Uterus (tissue), 4 donors: ENCODE data around the gene TFPI. TPM values are rescaled to one million over a fixed set of nuclear protein-coding genes. Genes with fewer than 3 reads are reported as not detected.
"Not testable (repeated sequence)": the region's sequence is repeated elsewhere in the genome, so short reads cannot be mapped to it uniquely, and the experiment has no call there.

Experiments used
- DNase-seq, 2 donors: peaks; one replicate each; pipeline ENCODE4 v3.0.0-alpha.2; 2019 to 2020
- H3K27ac ChIP-seq, 2 donors: fragments of 200-600 bp; sonication (generic); 1 replicate in 1 of 2; 2 replicates in 1 of 2; pipeline ENCODE4 v1.5.1; 2016 to 2018
- H3K27me3 ChIP-seq, 2 donors: fragments of 200-600 bp; sonication (generic); one replicate each; pipeline ENCODE4 v1.5.1; 2018 to 2019; ENCODE audit warnings: control low read depth in 1 of 2
- H3K36me3 ChIP-seq, 2 donors: fragments of 200-600 bp; sonication (generic); one replicate each; pipeline ENCODE4 v1.5.1; 2019; ENCODE audit warnings: control low read depth in 1 of 2
- H3K4me1 ChIP-seq, 2 donors: fragments of 200-600 bp; sonication (generic); one replicate each; pipeline ENCODE4 v1.5.1; 2018 to 2019; ENCODE audit warnings: control low read depth in 1 of 2
- H3K4me3 ChIP-seq, 2 donors: fragments of 200-600 bp; sonication (generic); 1 replicate in 1 of 2; 2 replicates in 1 of 2; pipeline ENCODE4 v1.5.1; 2018 to 2019; ENCODE audit warnings: mild to moderate bottlenecking in 1 of 2
- H3K9me3 ChIP-seq, 2 donors: fragments of 200-600 bp; sonication (generic); one replicate each; pipeline ENCODE4 v1.5.1; 2019; ENCODE audit warnings: control low read depth in 1 of 2
- POLR2A ChIP-seq, 2 donors: fragments of 450-650 bp; IDR thresholded peaks; one replicate each; pipeline ENCODE4 v1.6.1; 2016; ENCODE audit warnings: antibody characterized with exemption in 2 of 2, mild to moderate bottlenecking in 1 of 2, moderate library complexity in 1 of 2
- intact Hi-C: fragments of 100-400 bp; cut with DNase I; formaldehyde crosslinking; loops from one replicate; pipeline ENCODE4 v1.15.1; 2023; ENCODE audit warnings: low total_unique reads
- total RNA-seq, 4 donors: library from RNA; depleted of rRNA in 3 of 4; stranded (reverse); fragments of >200 nt in 3 of 4; gene quantifications; one replicate each; pipeline versions ENCODE4 v1.1.0 to v1.2.4, GENCODE V29; 2014 to 2023
- TF ChIP-seq, protein P1 (sequence below), 4 experiments: fragments of 200-600 bp in 2 of 4; fragments of 450-650 bp in 2 of 4; sonication (generic) in 2 of 4; IDR thresholded peaks; one replicate each; pipeline ENCODE4 v1.5.1; 2016 to 2019; ENCODE audit warnings: antibody characterized with exemption in 4 of 4, mild to moderate bottlenecking in 2 of 4, moderate library complexity in 1 of 4
- donor health status: DM: yes; HTN: yes; CAD: no.

Gene TFPI
- total RNA-seq, 4 donors from 2014 or later: 88.5 to 135 (median 99.2) TPM

- Histone ChIP-seq H3K4me1 (no peaks in the 10 kb centered on the region), H3K27me3 (no peaks in the 10 kb centered on the region), H3K36me3 (no peaks in the 10 kb centered on the region), H3K4me3 (no peak overlapping the region), H3K27ac (no peak overlapping the region), H3K9me3 (no peaks in the 10 kb centered on the region)
- DNase-seq: no peak
- TF ChIP-seq, protein P1, sequence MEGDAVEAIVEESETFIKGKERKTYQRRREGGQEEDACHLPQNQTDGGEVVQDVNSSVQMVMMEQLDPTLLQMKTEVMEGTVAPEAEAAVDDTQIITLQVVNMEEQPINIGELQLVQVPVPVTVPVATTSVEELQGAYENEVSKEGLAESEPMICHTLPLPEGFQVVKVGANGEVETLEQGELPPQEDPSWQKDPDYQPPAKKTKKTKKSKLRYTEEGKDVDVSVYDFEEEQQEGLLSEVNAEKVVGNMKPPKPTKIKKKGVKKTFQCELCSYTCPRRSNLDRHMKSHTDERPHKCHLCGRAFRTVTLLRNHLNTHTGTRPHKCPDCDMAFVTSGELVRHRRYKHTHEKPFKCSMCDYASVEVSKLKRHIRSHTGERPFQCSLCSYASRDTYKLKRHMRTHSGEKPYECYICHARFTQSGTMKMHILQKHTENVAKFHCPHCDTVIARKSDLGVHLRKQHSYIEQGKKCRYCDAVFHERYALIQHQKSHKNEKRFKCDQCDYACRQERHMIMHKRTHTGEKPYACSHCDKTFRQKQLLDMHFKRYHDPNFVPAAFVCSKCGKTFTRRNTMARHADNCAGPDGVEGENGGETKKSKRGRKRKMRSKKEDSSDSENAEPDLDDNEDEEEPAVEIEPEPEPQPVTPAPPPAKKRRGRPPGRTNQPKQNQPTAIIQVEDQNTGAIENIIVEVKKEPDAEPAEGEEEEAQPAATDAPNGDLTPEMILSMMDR (IDR thresholded peaks at IDR 0.05): no peak
- no peak for TF ChIP-seq POLR2A (IDR thresholded peaks at IDR 0.05)
- intact Hi-C loops: no loop called here
Measured at GRCh38 chr2:187514930-187515329, 39.3 kb downstream of the TFPI start.

GRCh38 chr2:187514235-187514829, 39.9 kb downstream of the TFPI start:
- H3K36me3 ChIP-seq, H3K9me3 ChIP-seq, intact Hi-C loops: not testable (repeated sequence)

GRCh38 chr2:187513460-187514234, 40.6 kb downstream of the TFPI start:
- H3K9me3 ChIP-seq, DNase-seq, intact Hi-C loops, H3K27me3 ChIP-seq, H3K4me1 ChIP-seq, H3K36me3 ChIP-seq, H3K27ac ChIP-seq, H3K4me3 ChIP-seq: not testable (repeated sequence)

More at GRCh38 chr2:187514235-187514829, 39.9 kb downstream of the TFPI start:
- not testable (repeated sequence) for H3K27ac ChIP-seq, H3K4me1 ChIP-seq, DNase-seq, H3K4me3 ChIP-seq, H3K27me3 ChIP-seq

DNA sequence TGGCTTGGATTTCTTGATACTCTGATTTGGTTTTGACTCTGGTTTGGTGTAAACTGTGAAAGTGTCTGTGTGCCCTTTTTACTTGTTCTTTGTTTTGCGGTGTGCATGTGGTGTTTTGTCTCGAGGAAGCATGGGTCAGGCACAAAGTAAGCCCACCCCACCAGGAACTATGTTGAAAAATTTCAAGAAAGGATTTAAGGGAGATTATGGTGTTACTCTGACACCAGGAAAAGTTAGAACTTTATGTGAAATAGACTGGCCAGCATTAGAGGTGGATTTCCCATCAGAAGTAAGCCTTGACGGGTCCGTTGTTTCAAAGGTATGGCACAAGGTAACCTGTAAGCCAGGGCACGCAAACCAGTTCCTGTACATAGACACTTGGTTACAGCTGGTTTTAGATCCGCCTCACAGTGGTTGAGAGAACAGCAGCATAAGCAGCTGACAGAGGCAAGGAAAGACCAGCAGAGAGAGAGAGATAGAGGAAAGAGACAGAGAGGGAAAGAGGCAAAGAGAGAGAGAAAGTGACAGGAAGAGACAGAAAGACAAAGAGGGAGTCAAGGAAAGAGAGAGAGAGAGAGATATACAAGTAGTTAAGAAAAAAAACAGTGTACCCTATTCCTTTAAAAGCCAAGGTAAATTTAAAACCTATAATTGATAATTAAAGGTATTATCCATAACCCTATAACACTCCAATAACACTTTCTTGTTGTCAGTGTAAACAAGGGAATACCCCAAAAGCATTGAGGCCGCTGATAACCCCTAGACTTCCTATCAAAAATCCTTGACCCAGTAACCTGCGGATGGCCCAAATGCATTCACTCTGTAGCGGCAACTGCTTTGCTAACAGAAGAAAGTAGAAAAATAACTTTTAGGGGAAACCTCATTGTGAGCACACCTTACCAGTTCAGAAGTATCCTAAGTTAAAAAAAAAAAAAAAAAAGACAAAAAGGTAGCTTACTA, 42.6 kb downstream of the TFPI start:
- intact Hi-C loops: no loop called here
- TF ChIP-seq POLR2A (IDR thresholded peaks at IDR 0.05): no peak
- TF ChIP-seq, protein P1 (IDR thresholded peaks at IDR 0.05): no peak
- no peaks in the 10 kb centered on the region for H3K36me3 ChIP-seq
- no peak overlapping the region for H3K27ac ChIP-seq
- H3K4me3 ChIP-seq: no peak overlapping the region
- H3K4me1 ChIP-seq: no peaks in the 10 kb centered on the region
- no peaks in the 10 kb centered on the region for H3K27me3 ChIP-seq
- DNase-seq: no peak
- H3K9me3 ChIP-seq: no peaks in the 10 kb centered on the region

DNA sequence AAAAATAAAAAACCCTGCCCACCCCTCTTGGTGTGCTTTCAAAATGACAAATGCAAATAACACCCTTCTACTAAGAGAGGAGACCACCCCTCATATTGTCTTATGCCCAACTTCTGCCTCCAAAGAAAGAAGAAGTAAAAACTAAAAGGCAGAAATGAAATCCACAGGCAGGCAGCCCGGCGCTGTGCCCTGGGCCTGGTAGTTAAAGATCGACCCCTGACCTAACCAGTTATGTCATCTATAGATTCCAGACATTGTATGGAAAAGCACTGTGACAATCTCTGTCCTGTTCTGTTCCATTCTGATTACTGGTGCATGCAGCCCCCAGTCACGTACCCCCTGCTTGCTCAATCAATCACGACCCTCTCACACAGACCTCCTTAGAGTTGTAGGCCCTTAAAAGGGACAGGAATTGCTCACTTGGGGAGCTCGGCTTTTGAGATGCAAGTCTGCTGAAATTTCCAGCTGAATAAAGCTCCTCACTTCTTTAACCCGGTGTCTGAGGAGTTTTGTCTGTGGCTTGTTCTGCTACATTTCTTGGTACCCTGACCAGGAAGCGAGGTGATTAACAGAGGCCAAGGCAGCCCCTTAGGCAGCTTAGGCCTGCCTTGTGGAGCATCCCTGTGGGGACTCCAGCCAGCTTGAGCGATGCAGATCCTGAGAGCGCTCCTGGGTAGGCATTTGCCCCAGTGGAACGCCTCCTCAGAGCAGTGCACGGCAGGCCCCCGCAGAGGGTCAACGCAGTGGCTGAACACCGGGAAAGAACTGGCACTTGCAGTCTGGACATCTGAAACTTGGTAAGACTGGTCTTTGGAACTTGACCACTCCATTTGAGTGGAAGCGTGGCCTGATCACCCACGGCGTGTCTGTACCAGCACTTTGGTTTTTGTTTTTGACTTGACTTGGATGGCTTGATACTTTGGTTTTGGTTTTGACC, 43.5 kb downstream of the TFPI start:
- H3K27me3 ChIP-seq, H3K9me3 ChIP-seq, DNase-seq, intact Hi-C loops, H3K27ac ChIP-seq, H3K36me3 ChIP-seq, H3K4me1 ChIP-seq, H3K4me3 ChIP-seq: not testable (repeated sequence)
